Fibroblast of lung (primary cell): Measurements from ENCODE around the gene TEDC1.

Experiments used
- EZH2 ChIP-seq: IDR thresholded peaks from 2 replicates; pipeline ENCODE4 v1.5.1; 2012; ENCODE audit warnings: low read length, control low read depth, mild to moderate bottlenecking; ENCODE audit errors: missing control alignments
- TF ChIP-seq, protein P1 (sequence below), 2 donors: IDR thresholded peaks in 1 of 2; conservative IDR thresholded peaks in 1 of 2; 1 replicate in 1 of 2; 2 replicates in 1 of 2; pipeline ENCODE4 v1.5.1; 2011 to 2012; ENCODE audit warnings: low read length in 2 of 2, control low read depth in 1 of 2, inconsistent platforms in 1 of 2, low read depth in 1 of 2, mild to moderate bottlenecking in 1 of 2

- TF ChIP-seq, protein P1, sequence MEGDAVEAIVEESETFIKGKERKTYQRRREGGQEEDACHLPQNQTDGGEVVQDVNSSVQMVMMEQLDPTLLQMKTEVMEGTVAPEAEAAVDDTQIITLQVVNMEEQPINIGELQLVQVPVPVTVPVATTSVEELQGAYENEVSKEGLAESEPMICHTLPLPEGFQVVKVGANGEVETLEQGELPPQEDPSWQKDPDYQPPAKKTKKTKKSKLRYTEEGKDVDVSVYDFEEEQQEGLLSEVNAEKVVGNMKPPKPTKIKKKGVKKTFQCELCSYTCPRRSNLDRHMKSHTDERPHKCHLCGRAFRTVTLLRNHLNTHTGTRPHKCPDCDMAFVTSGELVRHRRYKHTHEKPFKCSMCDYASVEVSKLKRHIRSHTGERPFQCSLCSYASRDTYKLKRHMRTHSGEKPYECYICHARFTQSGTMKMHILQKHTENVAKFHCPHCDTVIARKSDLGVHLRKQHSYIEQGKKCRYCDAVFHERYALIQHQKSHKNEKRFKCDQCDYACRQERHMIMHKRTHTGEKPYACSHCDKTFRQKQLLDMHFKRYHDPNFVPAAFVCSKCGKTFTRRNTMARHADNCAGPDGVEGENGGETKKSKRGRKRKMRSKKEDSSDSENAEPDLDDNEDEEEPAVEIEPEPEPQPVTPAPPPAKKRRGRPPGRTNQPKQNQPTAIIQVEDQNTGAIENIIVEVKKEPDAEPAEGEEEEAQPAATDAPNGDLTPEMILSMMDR (conservative IDR thresholded peaks at IDR 0.05 in 1 of 2, IDR thresholded peaks at IDR 0.05 in 1 of 2; ENCODE audit: low read depth in 1 of 2, low read length in 2 of 2), result no peak
- TF ChIP-seq EZH2, result no peak
Observed at GRCh38 chr14:105442125-105442524, 48.9 kb upstream of the TEDC1 start.
